ENCODE data around the gene HBA2.
"Not testable (repeated sequence)": the region's sequence is repeated elsewhere in the genome, so short reads cannot be mapped to it uniquely, and the experiment has no call there.

Gene HBA2

DNA sequence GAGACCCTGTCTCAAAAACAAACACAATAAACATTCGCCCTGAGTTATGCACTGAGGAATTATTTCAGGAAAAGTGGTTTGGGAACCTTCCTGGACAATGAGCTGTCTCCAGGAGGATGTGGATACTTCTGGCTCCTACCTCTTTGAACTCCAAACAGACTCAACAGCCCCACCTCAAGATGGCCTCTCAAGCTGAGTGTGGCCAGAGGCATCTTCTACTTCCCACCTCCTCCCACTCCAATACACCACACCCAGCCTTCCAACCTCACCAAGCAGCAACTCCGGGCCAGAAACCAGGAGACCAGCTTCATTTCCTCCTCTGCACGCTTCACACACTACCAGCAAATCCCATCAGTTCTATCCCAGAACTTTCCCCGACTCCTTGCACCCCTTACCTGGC lies 19.2 kb downstream of the HBA2 start:
- no peak for DNase-seq (ENCODE audit: low read depth in 2 of 3, low spot score in 2 of 3)

DNA sequence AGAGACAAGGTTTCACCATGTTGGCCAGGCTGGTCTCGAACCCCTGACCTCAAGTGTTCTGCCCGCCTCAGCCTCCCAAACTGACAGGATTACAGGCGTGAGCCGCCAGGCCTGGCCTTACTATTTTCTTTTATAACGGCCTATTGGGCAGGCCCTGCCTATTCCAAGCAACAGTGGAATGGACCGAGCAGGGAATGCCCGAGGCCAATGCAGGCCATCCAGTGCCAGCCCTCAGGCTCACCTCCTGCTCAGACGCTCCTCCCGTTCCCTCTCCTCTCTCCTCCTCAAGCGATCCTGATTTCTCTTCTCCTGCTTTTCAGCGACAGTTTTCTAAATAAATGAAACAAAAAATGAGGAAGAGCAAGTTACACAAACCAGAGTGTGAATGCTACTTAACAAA lies 20.0 kb downstream of the HBA2 start:
- no peak for DNase-seq (ENCODE audit: low read depth in 2 of 3, low spot score in 2 of 3)

DNA sequence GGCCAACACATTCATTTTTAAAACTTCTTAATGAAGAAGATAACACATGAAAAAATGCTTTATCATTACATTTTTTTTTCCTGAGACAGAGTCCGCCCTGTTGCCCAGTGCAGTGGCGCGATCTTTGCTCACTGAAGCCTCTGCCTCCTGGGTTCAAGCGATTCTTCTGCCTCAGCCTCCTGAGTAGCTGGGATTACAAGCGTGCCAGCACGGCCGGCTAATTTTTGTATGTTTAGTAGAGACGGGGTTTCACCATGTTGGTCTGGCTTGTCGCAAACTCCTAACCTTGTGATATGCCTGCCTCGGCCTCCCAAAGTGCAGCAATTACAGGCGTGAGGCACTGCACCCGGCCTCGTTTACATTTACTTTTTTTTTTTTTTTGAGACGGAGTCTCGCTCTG lies 20.8 kb downstream of the HBA2 start:
- DNase-seq (ENCODE audit: low read depth in 2 of 3, low spot score in 2 of 3): no peak

DNA sequence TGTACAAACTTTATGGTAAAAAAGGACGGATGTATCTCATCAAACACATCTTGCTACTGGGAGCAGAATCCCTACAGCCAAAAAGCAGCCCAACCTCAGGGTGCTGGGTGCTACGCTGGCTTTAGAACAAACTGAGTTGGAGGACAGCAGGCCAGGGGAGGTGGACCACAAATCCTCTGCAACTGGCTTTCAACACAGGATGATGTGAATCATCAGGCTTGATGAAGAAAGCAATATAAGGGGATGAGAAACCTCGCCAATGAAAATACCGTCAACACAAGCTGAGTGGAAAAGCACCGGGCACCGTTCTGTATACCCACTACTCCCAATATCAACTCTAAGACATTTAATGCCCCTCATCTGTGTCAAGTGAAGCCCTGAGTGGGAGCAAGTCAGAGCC lies 21.8 kb downstream of the HBA2 start:
- no peak for DNase-seq (ENCODE audit: low read depth in 2 of 3, low spot score in 2 of 3)

DNA sequence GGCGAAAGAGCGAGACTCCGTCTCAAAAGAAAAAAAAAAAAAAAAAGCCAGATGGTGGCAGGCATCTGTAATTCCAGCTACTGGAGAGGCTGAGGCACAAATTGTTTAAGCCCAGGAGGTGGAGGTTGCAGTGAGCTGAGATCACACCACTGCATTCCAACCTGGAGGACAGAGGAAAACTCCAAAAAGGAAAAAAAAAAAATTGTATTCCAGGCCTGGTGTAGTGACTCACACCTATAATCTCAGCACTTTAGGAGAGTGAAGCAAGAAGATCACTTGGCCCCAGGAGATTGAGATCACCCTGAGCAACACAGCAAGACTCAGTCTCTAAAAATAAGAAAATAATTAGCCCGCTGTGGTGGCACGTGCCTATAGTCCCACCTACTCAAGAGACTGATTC lies 27.7 kb downstream of the HBA2 start:
- no peak for DNase-seq (ENCODE audit: low read depth in 2 of 3, low spot score in 2 of 3)

DNA sequence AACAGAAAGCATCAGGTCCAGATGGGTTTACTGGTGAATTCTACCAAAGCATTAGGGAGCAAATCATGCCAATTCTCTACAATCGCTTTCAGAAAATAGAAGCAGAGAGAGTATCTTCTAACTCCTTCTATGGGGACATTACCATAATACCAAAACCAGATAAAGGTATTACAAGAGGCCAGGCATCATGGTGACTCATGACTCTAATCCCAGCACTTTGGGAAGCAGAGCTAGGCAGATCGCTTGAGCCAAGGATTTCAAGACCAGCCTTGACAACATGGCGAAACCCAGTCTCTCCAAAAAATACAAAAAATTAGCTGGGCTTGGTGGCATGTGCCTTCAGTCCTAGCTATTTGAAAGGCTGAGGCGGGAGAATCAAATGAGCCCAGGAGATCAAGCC lies 30.6 kb downstream of the HBA2 start:
- DNase-seq (ENCODE audit: low read depth in 2 of 3, low spot score in 2 of 3): no peak

DNA sequence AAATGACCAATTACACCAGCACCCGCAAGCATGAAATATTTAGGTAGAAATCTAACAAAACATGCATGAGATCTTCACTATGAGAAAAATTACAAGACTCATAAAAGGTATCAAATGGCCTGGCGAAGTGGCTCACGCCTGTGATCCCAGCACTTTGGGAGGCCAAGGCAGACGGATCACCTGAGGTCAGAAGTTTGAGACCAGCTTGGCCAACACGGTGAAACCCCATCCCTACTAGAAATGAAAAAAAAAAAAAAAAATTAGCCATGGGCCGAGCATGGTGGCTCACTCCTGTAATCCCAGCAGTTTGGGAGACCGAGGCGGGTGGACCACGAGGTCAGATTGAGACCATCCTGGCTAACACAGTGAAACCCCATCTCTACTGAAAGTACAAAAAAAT lies 31.4 kb downstream of the HBA2 start:
- not testable (repeated sequence) for DNase-seq (ENCODE audit: low read depth in 2 of 3, low spot score in 2 of 3)

DNA sequence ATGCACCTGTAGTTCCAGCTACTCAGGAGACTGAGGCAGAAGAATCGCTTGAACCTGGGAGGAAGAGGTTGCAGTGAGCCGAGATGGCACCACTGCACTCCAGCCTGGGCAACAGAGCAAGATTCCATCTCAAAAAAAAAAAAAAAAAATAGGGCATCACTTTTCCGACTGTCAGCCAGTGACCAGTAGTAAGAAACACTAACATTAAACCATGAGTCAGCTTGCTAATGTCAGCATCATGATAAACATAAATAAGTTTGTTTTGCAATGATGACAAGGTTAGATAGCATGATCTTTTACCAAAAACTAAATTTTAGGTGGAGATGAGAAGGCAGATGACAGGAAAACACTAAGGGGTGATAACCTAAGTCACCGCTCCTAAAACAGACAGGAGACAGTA lies 36.7 kb downstream of the HBA2 start:
- not testable (repeated sequence) for DNase-seq (ENCODE audit: low read depth in 2 of 3, low spot score in 2 of 3)

DNA sequence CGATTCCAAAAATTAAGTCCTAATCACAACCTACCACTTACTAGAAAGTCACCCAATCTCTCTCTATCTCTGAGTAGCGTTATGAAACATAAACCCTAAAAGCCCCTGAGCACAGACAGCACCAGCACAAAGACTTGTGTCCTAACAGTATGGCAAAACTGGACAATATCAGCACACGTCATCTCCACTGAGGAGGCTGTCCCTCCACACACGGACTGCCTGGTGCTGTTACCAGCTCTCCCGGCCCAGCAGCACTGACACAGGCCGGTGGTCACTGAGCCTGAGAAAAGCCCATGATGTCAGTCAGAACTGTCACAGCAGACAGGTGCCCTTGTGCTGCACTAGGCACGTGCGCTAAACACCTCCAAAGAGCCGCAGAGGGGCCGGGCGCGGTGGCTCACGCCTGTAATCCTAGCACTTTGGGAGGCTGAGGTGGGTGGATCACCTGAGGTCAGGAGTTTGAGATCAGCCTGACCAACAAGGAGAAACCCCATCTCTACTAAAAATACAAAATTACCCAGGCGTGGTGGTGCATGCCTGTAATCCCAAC lies 39.0 kb downstream of the HBA2 start:
- DNase-seq (ENCODE audit: low read depth in 2 of 3, low spot score in 2 of 3): not testable (repeated sequence)

DNA sequence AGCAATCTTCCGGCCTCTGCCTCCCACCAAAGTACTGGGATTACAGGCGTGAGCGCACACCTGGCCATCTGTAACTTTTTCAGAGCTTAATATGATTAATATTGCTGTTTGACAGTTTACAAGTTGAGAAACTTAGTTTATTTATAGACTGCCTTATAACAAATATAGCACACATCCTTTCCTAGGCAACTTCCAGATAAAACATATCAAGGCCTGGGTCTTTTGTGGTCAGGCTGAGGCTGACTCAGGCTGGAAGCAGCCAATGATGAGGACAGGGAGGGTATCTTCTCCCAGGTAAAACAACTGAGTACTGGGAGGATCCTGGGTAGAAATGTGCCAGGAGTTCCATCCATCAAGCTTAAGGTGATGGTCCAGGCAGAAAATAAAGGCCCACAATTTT lies 40.3 kb downstream of the HBA2 start:
- DNase-seq (ENCODE audit: low read depth in 2 of 3, low spot score in 2 of 3): no peak

DNA sequence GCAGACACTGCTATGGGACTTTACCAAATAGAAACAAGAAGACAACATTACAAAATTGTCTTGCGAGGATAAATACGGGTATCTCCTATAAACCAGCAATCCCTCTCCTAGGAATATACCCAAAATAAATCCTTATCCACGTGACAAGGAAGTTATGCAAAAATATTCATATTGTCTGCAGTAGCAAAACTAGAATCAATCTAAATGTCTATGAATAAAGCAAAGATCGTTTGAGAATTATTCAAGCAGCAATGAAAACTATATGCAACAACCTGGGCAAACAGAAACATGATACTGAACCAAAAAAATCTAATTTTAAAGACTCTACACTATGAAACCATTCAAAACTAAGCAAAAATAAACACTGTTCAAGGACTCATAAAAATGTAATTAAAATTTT lies 47.3 kb downstream of the HBA2 start:
- no peak for DNase-seq (ENCODE audit: low read depth in 2 of 3, low spot score in 2 of 3)
